IMR-90 (cell line): ENCODE data around the gene SYNE2.

Experiments used
- BHLHE40 ChIP-seq: fragments of 150-350 bp; IDR thresholded peaks from 2 replicates; pipeline ENCODE4 v1.6.1; 2016; ENCODE audit warnings: mild to moderate bottlenecking, low read depth, low read length
- CEBPB ChIP-seq: IDR thresholded peaks from 2 replicates; pipeline ENCODE4 v1.6.1; 2012; ENCODE audit warnings: low read depth, low read length, improper control_type of control experiment
- CHD1 ChIP-seq: IDR thresholded peaks from 2 replicates; pipeline ENCODE4 v1.6.1; 2012; ENCODE audit warnings: low read depth, low read length, improper control_type of control experiment
- CTCF ChIP-seq: conservative IDR thresholded peaks from 2 replicates; pipeline ENCODE4 v1.5.1; 2012; ENCODE audit warnings: mild to moderate bottlenecking, low read depth, low read length, improper control_type of control experiment
- FOS ChIP-seq: fragments of 150-350 bp; IDR thresholded peaks from 2 replicates; pipeline ENCODE4 v1.6.1; 2016; ENCODE audit warnings: low read depth, low read length
- MAZ ChIP-seq: IDR thresholded peaks from 2 replicates; pipeline ENCODE4 v1.6.1; 2012; ENCODE audit warnings: low read depth, mild to moderate bottlenecking, low read length, improper control_type of control experiment, moderate library complexity, borderline replicate concordance
- MXI1 ChIP-seq: IDR thresholded peaks from 2 replicates; pipeline ENCODE4 v1.6.1; 2012; ENCODE audit warnings: low read depth, mild to moderate bottlenecking, low read length, moderate library complexity, borderline replicate concordance
- NFE2L2 ChIP-seq: fragments of 150-350 bp; IDR thresholded peaks from 2 replicates; pipeline ENCODE4 v1.6.1; 2016; ENCODE audit warnings: low read depth, mild to moderate bottlenecking, low read length
- POLR2A ChIP-seq: IDR thresholded peaks from 2 replicates; pipeline ENCODE4 v1.6.1; 2012; ENCODE audit warnings: mild to moderate bottlenecking, low read depth, low read length
- RAD21 ChIP-seq: IDR thresholded peaks from 2 replicates; pipeline ENCODE4 v1.6.1; 2012; ENCODE audit warnings: low read length, improper control_type of control experiment
- RCOR1 ChIP-seq: IDR thresholded peaks from 2 replicates; pipeline ENCODE4 v1.6.1; 2012; ENCODE audit warnings: mild to moderate bottlenecking, low read length, improper control_type of control experiment; ENCODE audit not compliant: insufficient replicate concordance
- RFX5 ChIP-seq: IDR thresholded peaks from 2 replicates; pipeline ENCODE4 v1.8.0; 2012; ENCODE audit warnings: low read depth, mild to moderate bottlenecking, low read length, moderate library complexity
- SMC3 ChIP-seq: fragments of 150-350 bp; IDR thresholded peaks from 2 replicates; pipeline ENCODE4 v1.6.1; 2016; ENCODE audit warnings: low read depth, mild to moderate bottlenecking, antibody characterized with exemption, low read length, moderate library complexity
- TF ChIP-seq, protein P1 (sequence below): fragments of 150-350 bp; IDR thresholded peaks from 2 replicates; pipeline ENCODE4 v1.6.1; 2017; ENCODE audit warnings: mild to moderate bottlenecking, antibody characterized with exemption, low read length, low read depth

GRCh38 chr14:64081174-64081746 is 228.5 kb downstream of the SYNE2 start:
- TF ChIP-seq CTCF = no peak
- TF ChIP-seq, protein P1, sequence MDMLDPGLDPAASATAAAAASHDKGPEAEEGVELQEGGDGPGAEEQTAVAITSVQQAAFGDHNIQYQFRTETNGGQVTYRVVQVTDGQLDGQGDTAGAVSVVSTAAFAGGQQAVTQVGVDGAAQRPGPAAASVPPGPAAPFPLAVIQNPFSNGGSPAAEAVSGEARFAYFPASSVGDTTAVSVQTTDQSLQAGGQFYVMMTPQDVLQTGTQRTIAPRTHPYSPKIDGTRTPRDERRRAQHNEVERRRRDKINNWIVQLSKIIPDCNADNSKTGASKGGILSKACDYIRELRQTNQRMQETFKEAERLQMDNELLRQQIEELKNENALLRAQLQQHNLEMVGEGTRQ = no peak
- TF ChIP-seq POLR2A = no peak
- no peak for TF ChIP-seq BHLHE40
- no peak for TF ChIP-seq MXI1
- TF ChIP-seq CEBPB = no peak
- no peak for TF ChIP-seq MAZ
- no peak for TF ChIP-seq NFE2L2
- no peak for TF ChIP-seq RFX5
- TF ChIP-seq FOS = no peak
- no peak for TF ChIP-seq RCOR1
- TF ChIP-seq RAD21 = no peak
- TF ChIP-seq CHD1 = no peak
- TF ChIP-seq SMC3 = no peak
